Astrocyte (in vitro differentiated cells and primary cell): Measurements from ENCODE around the gene TRAP1. TPM values are rescaled to one million over a fixed set of nuclear protein-coding genes. Genes with fewer than 3 reads are reported as not detected.

ENCODE experiments used
- DNase-seq: peaks from one replicate; pipeline ENCODE4 v3.0.0-alpha.2; 2010; ENCODE audit warnings: low read depth
- FAIRE-seq: peaks from 2 replicates; lab custom pipeline; 2011; peaks lifted over from hg19 to GRCh38; lab: Jason Lieb, UNC
- H2AFZ ChIP-seq: 2 replicates; pipeline ENCODE4 v1.6.0; 2012; ENCODE audit warnings: low read depth, low read length, inconsistent platforms
- H3K27ac ChIP-seq: 2 replicates; pipeline ENCODE4 v1.5.1; 2011; ENCODE audit warnings: low read depth, low read length, inconsistent platforms
- H3K27me3 ChIP-seq: 2 replicates; pipeline ENCODE4 v1.6.0; 2011; ENCODE audit warnings: low read length, inconsistent platforms; ENCODE audit not compliant: insufficient read depth
- H3K36me3 ChIP-seq: 2 replicates; pipeline ENCODE4 v1.5.1; 2011; ENCODE audit warnings: low read length, inconsistent platforms; ENCODE audit not compliant: insufficient read depth
- H3K4me1 ChIP-seq: 2 replicates; pipeline ENCODE4 v1.5.1; 2011; ENCODE audit warnings: low read length, inconsistent platforms; ENCODE audit not compliant: insufficient read depth
- H3K4me2 ChIP-seq: 2 replicates; pipeline ENCODE4 v1.6.0; 2012; ENCODE audit warnings: low read length, inconsistent platforms
- H3K4me3 ChIP-seq: 2 replicates; pipeline ENCODE4 v1.5.1; 2011; ENCODE audit warnings: low read depth, mild to moderate bottlenecking, low read length, inconsistent platforms; ENCODE audit not compliant: insufficient read depth
- H3K79me2 ChIP-seq: 2 replicates; pipeline ENCODE4 v1.6.0; 2012; ENCODE audit warnings: mild to moderate bottlenecking, low read length, inconsistent platforms; ENCODE audit not compliant: insufficient read depth
- H3K9ac ChIP-seq: 2 replicates; pipeline ENCODE4 v1.6.0; 2012; ENCODE audit warnings: mild to moderate bottlenecking, low read length, inconsistent platforms
- H3K9me3 ChIP-seq: 2 replicates; pipeline ENCODE4 v1.5.1; 2012; ENCODE audit warnings: low read depth, mild to moderate bottlenecking, low read length, inconsistent platforms; ENCODE audit not compliant: insufficient read depth
- H4K20me1 ChIP-seq: 2 replicates; pipeline ENCODE4 v1.6.0; 2012; ENCODE audit warnings: low read length, inconsistent platforms; ENCODE audit not compliant: insufficient read depth
- H3K27ac Mint-ChIP-seq: one replicate; pipeline ENCODE4 v1.8.0; 2021; ENCODE audit warnings: mild to moderate bottlenecking, mixed read lengths; ENCODE audit not compliant: unreplicated experiment
- H3K27me3 Mint-ChIP-seq: one replicate; pipeline ENCODE4 v1.8.0; 2021; ENCODE audit warnings: low read depth, mixed read lengths; ENCODE audit not compliant: unreplicated experiment
- H3K36me3 Mint-ChIP-seq: one replicate; pipeline ENCODE4 v1.8.0; 2021; ENCODE audit warnings: low read depth, mixed read lengths; ENCODE audit not compliant: unreplicated experiment
- H3K4me1 Mint-ChIP-seq: one replicate; pipeline ENCODE4 v1.8.0; 2021; ENCODE audit warnings: low read depth, mixed read lengths; ENCODE audit not compliant: unreplicated experiment
- H3K4me3 Mint-ChIP-seq: one replicate; pipeline ENCODE4 v1.8.0; 2021; ENCODE audit warnings: mild to moderate bottlenecking, moderate library complexity, mixed read lengths; ENCODE audit not compliant: unreplicated experiment
- H3K9me3 Mint-ChIP-seq: one replicate; pipeline ENCODE4 v1.8.0; 2021; ENCODE audit warnings: mild to moderate bottlenecking, mixed read lengths; ENCODE audit not compliant: unreplicated experiment
- CTCF ChIP-seq: IDR thresholded peaks from 2 replicates; pipeline ENCODE4 v1.5.1; 2011; ENCODE audit warnings: low read depth, mild to moderate bottlenecking, inconsistent platforms, low read length, moderate library complexity; ENCODE audit not compliant: insufficient read depth
- EZH2 ChIP-seq: IDR thresholded peaks from 2 replicates; pipeline ENCODE4 v1.6.1; 2012; ENCODE audit warnings: mild to moderate bottlenecking, low read length, inconsistent platforms; ENCODE audit not compliant: insufficient read depth
- total RNA-seq: library from RNA; stranded (reverse); gene quantifications from 2 replicates; pipeline ENCODE4 v1.2.1, GENCODE V29; 2021

The TRAP1 gene
- total RNA-seq, 1 donor from 2014 or later: 63.3 TPM

- H3K36me3 Mint-ChIP-seq: peaks cover 9% of the 10 kb centered on the region
- Histone ChIP-seq H3K79me2 (no peaks in the 10 kb centered on the region), H3K9ac (no peak overlapping the region), H3K4me2 (no peak overlapping the region), H3K27ac (no peak overlapping the region), H3K4me3 (no peak overlapping the region), H4K20me1 (peaks cover 29% of the 10 kb centered on the region), H3K36me3 (no peaks in the 10 kb centered on the region), H3K27me3 (no peaks in the 10 kb centered on the region), H2AFZ (no peak overlapping the region), H3K4me1 (peaks cover 12% of the 10 kb centered on the region), H3K9me3 (no peaks in the 10 kb centered on the region)
- no peak overlapping the region for H3K27ac Mint-ChIP-seq
- H3K9me3 Mint-ChIP-seq: peaks cover 3% of the 10 kb centered on the region
- TF ChIP-seq CTCF (no peak), EZH2 (no peak)
- DNase-seq (no peak), FAIRE-seq (no peak)
- H3K4me1 Mint-ChIP-seq: peaks cover 38% of the 10 kb centered on the region
- H3K27me3 Mint-ChIP-seq: no peaks in the 10 kb centered on the region
- no peak overlapping the region for H3K4me3 Mint-ChIP-seq
Observed at GRCh38 chr16:3641801-3642396, 75.4 kb downstream of the TRAP1 start.

GRCh38 chr16:3640632-3641501, 76.5 kb downstream of the TRAP1 start:
- no peak overlapping the region for H3K27ac ChIP-seq
- no peaks in the 10 kb centered on the region for H3K36me3 ChIP-seq
- Mint-ChIP-seq H3K4me1 (peaks cover 33% of the 10 kb centered on the region), H3K36me3 (peaks cover 9% of the 10 kb centered on the region), H3K27ac (no peak overlapping the region), H3K27me3 (no peaks in the 10 kb centered on the region), H3K9me3 (peaks cover 3% of the 10 kb centered on the region), H3K4me3 (no peak overlapping the region)
- no peak for DNase-seq
- peaks cover 26% of the 10 kb centered on the region for H4K20me1 ChIP-seq
- H3K4me1 ChIP-seq: peaks cover 12% of the 10 kb centered on the region
- H3K9me3 ChIP-seq: no peaks in the 10 kb centered on the region
- H3K27me3 ChIP-seq: no peaks in the 10 kb centered on the region
- no peak overlapping the region for H3K9ac ChIP-seq
- TF ChIP-seq CTCF (no peak), EZH2 (no peak)
- no peak overlapping the region for H2AFZ ChIP-seq
- H3K4me2 ChIP-seq: no peak overlapping the region
- H3K4me3 ChIP-seq: no peak overlapping the region
- H3K79me2 ChIP-seq: no peaks in the 10 kb centered on the region
- FAIRE-seq: no peak

- Mint-ChIP-seq H3K9me3 (peaks cover 3% of the 10 kb centered on the region), H3K27me3 (no peaks in the 10 kb centered on the region), H3K36me3 (peaks cover 7% of the 10 kb centered on the region), H3K4me1 (peaks cover 27% of the 10 kb centered on the region), H3K4me3 (no peak overlapping the region), H3K27ac (no peak overlapping the region)
- TF ChIP-seq EZH2 (no peak), CTCF (no peak)
- peaks cover 12% of the 10 kb centered on the region for H3K4me1 ChIP-seq
- H3K36me3 ChIP-seq: no peaks in the 10 kb centered on the region
- no peak overlapping the region for H3K9ac ChIP-seq
- H4K20me1 ChIP-seq: peaks cover 24% of the 10 kb centered on the region
- FAIRE-seq (no peak), DNase-seq (no peak)
- no peak overlapping the region for H2AFZ ChIP-seq
- H3K4me2 ChIP-seq: no peak overlapping the region
- no peaks in the 10 kb centered on the region for H3K79me2 ChIP-seq
- no peak overlapping the region for H3K27ac ChIP-seq
- no peaks in the 10 kb centered on the region for H3K9me3 ChIP-seq
- H3K4me3 ChIP-seq: no peak overlapping the region
- no peaks in the 10 kb centered on the region for H3K27me3 ChIP-seq
Observed at GRCh38 chr16:3640207-3640606, 77.1 kb downstream of the TRAP1 start.
